GM18526 (cell line): ENCODE measurements around the gene BCL2L12.

ENCODE experiments used
- POLR2A ChIP-seq: IDR thresholded peaks from 3 replicates; pipeline ENCODE4 v1.6.1; 2011; ENCODE audit not compliant: insufficient read length; ENCODE audit errors: extremely low read depth

Gene BCL2L12

GRCh38 chr19:49684983-49685553, 19.3 kb downstream of the BCL2L12 start:
- TF ChIP-seq POLR2A = no peak

GRCh38 chr19:49685845-49686332, 20.2 kb downstream of the BCL2L12 start:
- no peak for TF ChIP-seq POLR2A

- TF ChIP-seq POLR2A = no peak
Observed at GRCh38 chr19:49686503-49687088, 20.9 kb downstream of the BCL2L12 start.

- TF ChIP-seq POLR2A = no peak
Observed at GRCh38 chr19:49687150-49687549, 21.4 kb downstream of the BCL2L12 start.

- TF ChIP-seq POLR2A = no peak
Observed at GRCh38 chr19:49687566-49688316, 22.0 kb downstream of the BCL2L12 start.

GRCh38 chr19:49688531-49689132, 22.9 kb downstream of the BCL2L12 start:
- TF ChIP-seq POLR2A = no peak

- TF ChIP-seq POLR2A = no peak
Observed at GRCh38 chr19:49689133-49690078, 23.7 kb downstream of the BCL2L12 start, which contains the start of gene ADM5. TSS of gene ADM5 (plus strand) at chr19:49689594. CDS start at chr19:49689838, 244 bp downstream.

- no peak for TF ChIP-seq POLR2A
Observed at GRCh38 chr19:49690079-49690655, 24.4 kb downstream of the BCL2L12 start.

GRCh38 chr19:49690656-49691242, 25.0 kb downstream of the BCL2L12 start, which contains the start of gene CPT1C:
TSS of gene CPT1C (plus strand) at chr19:49691116. CDS start at chr19:49692253, 1,137 bp downstream.
- no peak for TF ChIP-seq POLR2A

GRCh38 chr19:49691243-49692146, 25.8 kb downstream of the BCL2L12 start:
- no peak for TF ChIP-seq POLR2A

GRCh38 chr19:49692147-49692506, 26.4 kb downstream of the BCL2L12 start:
- no peak for TF ChIP-seq POLR2A

GRCh38 chr19:49696115-49696514, 30.4 kb downstream of the BCL2L12 start:
- TF ChIP-seq POLR2A = no peak

- no peak for TF ChIP-seq POLR2A
Observed at GRCh38 chr19:49696865-49697264, 31.1 kb downstream of the BCL2L12 start.
